DND-41 (cell line): ENCODE data around the gene ADAP2.
"Not testable (repeated sequence)": the region's sequence is repeated elsewhere in the genome, so short reads cannot be mapped to it uniquely, and the experiment has no call there.

ENCODE experiments used
- ATAC-seq: fragments of 200-7000 bp; cut with Tn5 transposase; 3 replicates; pipeline ENCODE4 v1.9.1; 2021; ENCODE audit warnings: low read depth; ENCODE audit not compliant: insufficient read depth
- DNase-seq: peaks from one replicate; pipeline ENCODE4 v3.0.0-alpha.2; 2020
- H2AFZ ChIP-seq: 2 replicates; pipeline ENCODE4 v1.6.0; 2012; ENCODE audit warnings: low read depth, low read length
- H3K27ac ChIP-seq: 2 replicates; pipeline ENCODE4 v1.5.1; 2012; ENCODE audit warnings: low read length, inconsistent platforms
- H3K27me3 ChIP-seq: fragments of 200-600 bp; sonication (generic); 2 replicates; pipeline ENCODE4 v1.6.0; 2012; ENCODE audit warnings: low read length, mild to moderate bottlenecking, inconsistent platforms; ENCODE audit not compliant: insufficient read depth, poor library complexity
- H3K36me3 ChIP-seq: 2 replicates; pipeline ENCODE4 v1.5.1; 2012; ENCODE audit warnings: low read length, inconsistent platforms; ENCODE audit not compliant: insufficient read depth
- H3K4me1 ChIP-seq: 2 replicates; pipeline ENCODE4 v1.5.1; 2012; ENCODE audit warnings: mild to moderate bottlenecking, low read length; ENCODE audit not compliant: insufficient read depth
- H3K4me2 ChIP-seq: 2 replicates; pipeline ENCODE4 v1.6.0; 2012; ENCODE audit warnings: mild to moderate bottlenecking, moderate library complexity, low read length, inconsistent platforms; ENCODE audit not compliant: insufficient read depth
- H3K4me3 ChIP-seq, 2 experiments: fragments of 200-600 bp in 1 of 2; shearing (Covaris generic) in 1 of 2; 2 replicates each; pipeline ENCODE4 v1.5.1; 2012 to 2016; ENCODE audit warnings: inconsistent platforms in 2 of 2, low read length in 2 of 2, mild to moderate bottlenecking in 2 of 2, low read depth in 1 of 2, moderate library complexity in 1 of 2
- H3K79me2 ChIP-seq: 2 replicates; pipeline ENCODE4 v1.6.0; 2012; ENCODE audit warnings: low read length, inconsistent platforms; ENCODE audit not compliant: insufficient read depth
- H3K9ac ChIP-seq: 2 replicates; pipeline ENCODE4 v1.6.0; 2012; ENCODE audit warnings: low read depth, mild to moderate bottlenecking, inconsistent platforms, low read length, moderate library complexity
- H3K9me3 ChIP-seq: 2 replicates; pipeline ENCODE4 v1.5.1; 2012; ENCODE audit warnings: low read length, moderate library complexity, mild to moderate bottlenecking, inconsistent platforms; ENCODE audit not compliant: insufficient read depth, severe bottlenecking
- H4K20me1 ChIP-seq: 2 replicates; pipeline ENCODE4 v1.6.0; 2012; ENCODE audit warnings: low read length; ENCODE audit not compliant: insufficient read depth
- EZH2 ChIP-seq: IDR thresholded peaks from 3 replicates; pipeline ENCODE4 v1.6.1; 2012; ENCODE audit warnings: borderline replicate concordance, low read depth, mild to moderate bottlenecking, moderate library complexity, low read length, inconsistent platforms; ENCODE audit not compliant: severe bottlenecking
- TF ChIP-seq, protein P1 (sequence below): IDR thresholded peaks from 2 replicates; pipeline ENCODE4 v1.5.1; 2012; ENCODE audit warnings: borderline replicate concordance, low read length, moderate library complexity, mild to moderate bottlenecking; ENCODE audit not compliant: poor library complexity, severe bottlenecking; ENCODE audit errors: extremely low read depth

The ADAP2 gene

DNA sequence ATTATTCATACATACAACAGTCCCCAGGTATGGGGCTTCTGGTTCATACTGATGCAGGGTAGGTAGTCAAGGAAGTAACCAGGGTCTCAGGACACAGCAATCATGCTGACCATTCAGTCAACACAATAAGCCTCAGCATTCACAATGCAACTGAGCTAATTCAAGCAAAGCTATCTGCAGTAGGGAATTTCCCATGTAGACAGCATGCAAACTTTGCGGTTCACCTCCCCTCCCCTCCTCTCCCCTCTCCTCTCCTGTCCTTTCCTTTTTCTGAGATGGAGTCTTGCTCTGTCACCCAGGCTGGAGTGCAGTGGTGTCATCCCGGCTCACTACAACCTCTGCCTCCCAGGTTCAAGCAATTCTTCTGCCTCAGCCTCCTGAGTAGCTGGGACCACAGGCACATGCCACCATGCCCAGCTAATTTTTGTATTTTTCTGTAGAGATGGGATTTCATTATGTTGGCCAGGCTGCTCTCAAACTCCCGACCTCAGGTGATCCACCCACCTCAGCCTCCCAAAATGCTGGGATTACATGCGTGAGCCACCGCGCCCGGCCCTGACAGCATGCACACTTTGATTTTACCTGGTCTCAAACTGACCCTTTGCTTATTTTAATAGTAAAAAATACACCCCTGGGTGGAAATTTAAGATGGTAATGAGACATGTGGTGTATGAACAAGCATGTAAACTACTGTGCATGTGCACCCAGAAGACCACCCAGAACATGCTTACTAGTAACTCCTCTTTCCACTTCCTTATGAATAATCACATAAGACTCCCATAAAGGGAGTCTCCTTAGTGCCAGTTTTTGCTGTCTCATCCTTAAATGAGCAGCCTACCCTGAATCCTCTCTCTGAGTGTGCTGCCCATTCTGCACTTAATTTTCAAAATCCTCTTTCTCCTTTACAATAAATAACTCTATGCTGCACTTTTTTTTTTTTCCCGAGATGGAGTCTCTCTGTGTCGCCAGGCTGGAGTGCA, 39.8 kb downstream of the ADAP2 start:
- no peak overlapping the region for H3K27ac ChIP-seq
- no peak overlapping the region for H3K4me3 ChIP-seq
- H3K79me2 ChIP-seq, result no peaks in the 10 kb centered on the region
- no peak overlapping the region for H2AFZ ChIP-seq
- no peak for ATAC-seq
- H3K27me3 ChIP-seq, result no peaks in the 10 kb centered on the region
- H3K9ac ChIP-seq, result no peak overlapping the region
- no peaks in the 10 kb centered on the region for H3K4me1 ChIP-seq
- no peaks in the 10 kb centered on the region for H3K9me3 ChIP-seq
- no peak for TF ChIP-seq EZH2
- TF ChIP-seq, protein P1, sequence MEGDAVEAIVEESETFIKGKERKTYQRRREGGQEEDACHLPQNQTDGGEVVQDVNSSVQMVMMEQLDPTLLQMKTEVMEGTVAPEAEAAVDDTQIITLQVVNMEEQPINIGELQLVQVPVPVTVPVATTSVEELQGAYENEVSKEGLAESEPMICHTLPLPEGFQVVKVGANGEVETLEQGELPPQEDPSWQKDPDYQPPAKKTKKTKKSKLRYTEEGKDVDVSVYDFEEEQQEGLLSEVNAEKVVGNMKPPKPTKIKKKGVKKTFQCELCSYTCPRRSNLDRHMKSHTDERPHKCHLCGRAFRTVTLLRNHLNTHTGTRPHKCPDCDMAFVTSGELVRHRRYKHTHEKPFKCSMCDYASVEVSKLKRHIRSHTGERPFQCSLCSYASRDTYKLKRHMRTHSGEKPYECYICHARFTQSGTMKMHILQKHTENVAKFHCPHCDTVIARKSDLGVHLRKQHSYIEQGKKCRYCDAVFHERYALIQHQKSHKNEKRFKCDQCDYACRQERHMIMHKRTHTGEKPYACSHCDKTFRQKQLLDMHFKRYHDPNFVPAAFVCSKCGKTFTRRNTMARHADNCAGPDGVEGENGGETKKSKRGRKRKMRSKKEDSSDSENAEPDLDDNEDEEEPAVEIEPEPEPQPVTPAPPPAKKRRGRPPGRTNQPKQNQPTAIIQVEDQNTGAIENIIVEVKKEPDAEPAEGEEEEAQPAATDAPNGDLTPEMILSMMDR, result no peak
- H3K4me2 ChIP-seq, result no peak overlapping the region
- no peaks in the 10 kb centered on the region for H4K20me1 ChIP-seq
- no peak for DNase-seq
- no peaks in the 10 kb centered on the region for H3K36me3 ChIP-seq

GRCh38 chr17:30964312-30964711, 42.6 kb downstream of the ADAP2 start:
- H4K20me1 ChIP-seq, H3K79me2 ChIP-seq, H3K9ac ChIP-seq, H3K4me3 ChIP-seq, H3K4me2 ChIP-seq, H3K4me1 ChIP-seq, H3K27ac ChIP-seq, ATAC-seq, H3K36me3 ChIP-seq, H2AFZ ChIP-seq, H3K9me3 ChIP-seq, H3K27me3 ChIP-seq, DNase-seq: not testable (repeated sequence)

- Histone ChIP-seq H2AFZ (no peak overlapping the region), H3K36me3 (no peaks in the 10 kb centered on the region), H3K79me2 (no peaks in the 10 kb centered on the region), H3K27ac (no peak overlapping the region), H3K9me3 (no peaks in the 10 kb centered on the region), H3K4me1 (peaks cover under 1% of the 10 kb centered on the region; the same call in 1 of the 2 replicates), H4K20me1 (no peaks in the 10 kb centered on the region), H3K9ac (no peak overlapping the region), H3K4me2 (no peak overlapping the region), H3K27me3 (no peaks in the 10 kb centered on the region), H3K4me3 (no peak overlapping the region)
- DNase-seq (no peak), ATAC-seq (no peak)
- TF ChIP-seq, protein P1, result no peak
- TF ChIP-seq EZH2, result no peak
Measured at GRCh38 chr17:30964876-30965275, 43.1 kb downstream of the ADAP2 start.

DNA sequence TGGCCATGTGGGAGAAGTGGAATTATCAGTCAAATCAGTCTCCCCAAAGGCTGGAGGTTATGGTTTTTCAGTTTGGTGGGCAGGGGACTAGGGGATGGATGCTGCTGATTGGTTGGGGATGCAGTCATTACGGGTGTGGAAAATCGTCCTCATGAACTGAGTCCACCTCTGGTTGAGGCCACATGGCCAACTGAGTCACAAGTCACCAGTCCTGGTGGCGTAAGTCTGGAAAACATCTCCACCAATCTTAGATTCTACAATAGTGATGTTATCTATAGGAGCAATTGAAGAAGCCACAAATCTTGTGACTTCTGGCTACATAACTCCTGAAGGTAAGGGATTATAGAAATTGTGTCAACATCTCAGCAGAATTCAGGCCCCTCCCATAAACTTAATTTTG, 43.9 kb downstream of the ADAP2 start:
- no peak overlapping the region for H2AFZ ChIP-seq
- TF ChIP-seq, protein P1, result no peak
- no peak for TF ChIP-seq EZH2
- no peaks in the 10 kb centered on the region for H3K79me2 ChIP-seq
- no peaks in the 10 kb centered on the region for H4K20me1 ChIP-seq
- H3K36me3 ChIP-seq, result no peaks in the 10 kb centered on the region
- H3K4me3 ChIP-seq, result no peak overlapping the region
- H3K4me2 ChIP-seq, result no peak overlapping the region
- ATAC-seq, result no peak
- H3K9me3 ChIP-seq, result no peaks in the 10 kb centered on the region
- DNase-seq, result no peak
- H3K27me3 ChIP-seq, result no peaks in the 10 kb centered on the region
- H3K9ac ChIP-seq, result no peak overlapping the region
- no peak overlapping the region for H3K27ac ChIP-seq
- H3K4me1 ChIP-seq, result peaks cover 9% of the 10 kb centered on the region

- H2AFZ ChIP-seq, DNase-seq, H4K20me1 ChIP-seq, H3K4me2 ChIP-seq, H3K27me3 ChIP-seq, H3K9ac ChIP-seq, H3K27ac ChIP-seq, H3K36me3 ChIP-seq, H3K9me3 ChIP-seq, ATAC-seq, H3K4me3 ChIP-seq: not testable (repeated sequence)
- H3K4me1 ChIP-seq, result peaks cover 26% of the 10 kb centered on the region
- peaks cover 15% of the 10 kb centered on the region for H3K79me2 ChIP-seq
Measured at GRCh38 chr17:30967911-30968310, 46.2 kb downstream of the ADAP2 start.
